ENCODE data around the gene DTNBP1.

The DTNBP1 gene

GRCh38 chr6:15501826-15502445 is 160.9 kb downstream of the DTNBP1 start:
- no peak for DNase-seq (ENCODE audit: low read depth)

DNA sequence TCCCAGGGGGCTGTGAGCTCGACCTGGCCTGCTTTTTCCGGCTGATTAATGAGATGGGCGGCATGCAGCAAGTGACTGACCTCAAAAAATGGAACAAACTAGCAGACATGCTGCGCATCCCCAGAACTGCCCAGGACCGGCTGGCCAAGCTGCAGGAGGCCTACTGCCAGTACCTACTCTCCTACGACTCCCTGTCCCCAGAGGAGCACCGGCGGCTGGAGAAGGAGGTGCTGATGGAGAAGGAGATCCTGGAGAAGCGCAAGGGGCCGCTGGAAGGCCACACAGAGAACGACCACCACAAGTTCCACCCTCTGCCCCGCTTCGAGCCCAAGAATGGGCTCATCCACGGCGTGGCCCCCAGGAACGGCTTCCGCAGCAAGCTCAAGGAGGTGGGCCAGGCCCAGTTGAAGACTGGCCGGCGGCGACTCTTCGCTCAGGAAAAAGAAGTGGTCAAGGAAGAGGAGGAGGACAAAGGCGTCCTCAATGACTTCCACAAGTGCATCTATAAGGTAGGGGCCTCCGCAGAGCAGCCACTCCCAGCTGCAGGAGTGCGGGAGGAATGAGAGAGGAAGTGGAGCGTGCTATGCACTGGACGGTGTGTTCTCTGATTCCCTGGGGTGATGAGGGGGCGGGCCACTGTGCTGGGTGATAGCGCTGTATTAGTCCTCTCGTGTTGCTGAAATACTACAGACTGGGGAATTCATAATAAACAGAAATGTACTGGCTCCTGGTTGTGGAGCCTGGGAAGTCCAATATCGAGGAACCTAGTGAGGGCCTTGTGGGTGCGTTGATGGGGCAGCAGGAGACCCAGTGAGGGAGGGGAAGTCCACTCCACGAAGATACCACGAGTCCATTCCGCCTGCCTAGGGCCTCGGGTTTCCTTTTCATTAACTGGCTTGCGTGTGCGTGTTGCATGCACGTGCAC is 161.7 kb downstream of the DTNBP1 start:
- no peak for DNase-seq (ENCODE audit: low read depth)

DNA sequence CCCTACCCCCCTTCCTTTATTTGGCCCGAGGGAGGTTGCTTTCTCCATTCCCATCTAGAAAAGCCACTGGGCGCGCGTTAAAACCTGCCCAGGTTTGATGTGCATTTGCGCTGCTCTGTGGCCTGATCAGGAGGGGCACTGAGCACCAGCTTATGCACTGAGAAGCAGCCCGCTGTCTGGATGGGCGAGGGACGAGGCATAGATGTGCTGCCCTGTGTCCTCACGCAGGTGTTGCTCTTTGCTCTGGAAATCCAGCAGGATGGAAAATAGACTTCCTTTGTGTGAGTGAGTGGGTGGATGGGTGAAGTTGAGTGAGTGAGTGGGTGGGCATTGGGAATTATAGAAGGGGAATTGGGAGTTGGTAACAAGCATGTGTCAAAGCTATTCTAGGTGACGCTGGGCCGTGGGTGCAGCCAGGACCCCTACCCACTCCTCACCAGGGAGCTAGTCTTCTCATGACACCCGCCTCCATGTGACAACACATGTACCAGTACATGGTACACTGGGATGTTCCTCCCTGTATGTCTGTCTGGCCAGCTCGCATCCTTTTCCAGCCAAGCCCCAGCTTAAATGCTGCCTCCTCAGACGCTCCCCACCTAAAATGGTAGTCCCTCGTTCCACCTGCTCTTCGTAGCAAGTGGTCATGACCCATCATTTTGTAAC is 162.6 kb downstream of the DTNBP1 start:
- DNase-seq (ENCODE audit: low read depth): no peak

GRCh38 chr6:15499591-15499990 is 163.2 kb downstream of the DTNBP1 start:
- no peak for DNase-seq (ENCODE audit: low read depth)

DNA sequence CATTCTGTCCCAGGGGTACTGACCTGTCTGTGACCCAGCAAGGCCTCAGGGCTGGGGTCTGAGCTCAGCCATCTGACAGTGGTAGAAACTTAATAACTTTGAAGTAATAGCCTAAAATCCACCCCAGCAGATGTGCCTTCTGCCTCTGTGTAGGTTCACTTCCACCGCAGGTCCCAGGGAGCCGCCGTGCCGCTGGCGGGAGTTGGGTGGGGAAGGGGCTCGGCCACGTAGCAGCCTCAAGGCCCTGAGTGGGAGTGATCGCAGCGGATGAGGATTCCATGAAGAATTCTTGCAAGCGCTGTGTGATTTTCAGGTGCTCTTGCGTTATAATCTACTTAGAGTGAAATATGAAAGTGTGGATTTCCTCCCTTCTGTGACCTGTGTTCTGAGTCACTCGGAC is 163.7 kb downstream of the DTNBP1 start:
- no peak for DNase-seq (ENCODE audit: low read depth)

GRCh38 chr6:15498640-15499039 is 164.2 kb downstream of the DTNBP1 start:
- DNase-seq (ENCODE audit: low read depth): no peak

GRCh38 chr6:15496345-15497131 is 166.3 kb downstream of the DTNBP1 start:
- DNase-seq (ENCODE audit: low read depth): no peak

DNA sequence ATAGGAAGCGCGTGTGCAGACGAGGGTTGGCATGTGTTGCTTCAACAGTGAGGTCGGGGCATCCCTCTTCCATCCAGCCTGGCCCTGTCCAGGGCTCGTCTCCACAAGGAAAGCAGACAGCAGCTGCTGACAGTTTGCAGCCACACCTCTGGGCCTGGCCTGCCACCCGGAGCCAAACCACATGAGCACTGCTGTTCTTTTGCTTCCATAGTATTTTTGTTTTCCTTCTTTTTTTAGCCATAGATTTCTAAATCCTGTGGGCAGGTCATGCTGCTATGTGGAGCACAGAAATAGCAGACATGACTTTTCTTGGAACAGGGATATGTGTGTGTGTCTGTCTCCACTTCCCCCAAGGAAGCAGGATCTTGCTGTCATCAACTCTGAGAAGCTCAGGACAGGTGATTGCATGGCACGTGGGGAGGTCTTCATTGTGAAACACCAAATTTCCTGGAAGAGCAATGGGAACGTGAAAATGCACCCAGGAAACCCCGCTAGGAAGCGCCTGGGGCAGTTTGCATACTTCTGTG is 167.4 kb downstream of the DTNBP1 start:
- no peak for DNase-seq (ENCODE audit: low read depth)

GRCh38 chr6:15493437-15494168 is 169.2 kb downstream of the DTNBP1 start:
- DNase-seq (ENCODE audit: low read depth): no peak

- DNase-seq (ENCODE audit: low read depth): no peak
These were observed 170.9 kb downstream of the DTNBP1 start for GRCh38 chr6:15491986-15492269.

GRCh38 chr6:15491255-15491985 is 171.4 kb downstream of the DTNBP1 start:
- peak; percentile 54 for DNase-seq (ENCODE audit: low read depth)

GRCh38 chr6:15490242-15491100 is 172.4 kb downstream of the DTNBP1 start:
- no peak for DNase-seq (ENCODE audit: low read depth)

GRCh38 chr6:15489261-15489962 is 173.4 kb downstream of the DTNBP1 start:
- DNase-seq (ENCODE audit: low read depth): no peak

GRCh38 chr6:15487262-15487661 is 175.6 kb downstream of the DTNBP1 start:
- DNase-seq (ENCODE audit: low read depth): no peak

- DNase-seq (ENCODE audit: low read depth): no peak
These were observed 176.9 kb downstream of the DTNBP1 start for GRCh38 chr6:15485936-15486335.

- DNase-seq (ENCODE audit: low read depth): no peak
These were observed 178.0 kb downstream of the DTNBP1 start for GRCh38 chr6:15484821-15485220.

- DNase-seq (ENCODE audit: low read depth): no peak
These were observed 178.7 kb downstream of the DTNBP1 start for GRCh38 chr6:15484140-15484539.

GRCh38 chr6:15483060-15483459 is 179.8 kb downstream of the DTNBP1 start:
- DNase-seq (ENCODE audit: low read depth): no peak
